K562 (cell line): ENCODE results near the gene ODAD3. TPM values are rescaled to one million over a fixed set of nuclear protein-coding genes. Genes with fewer than 3 reads are reported as not detected.
A peak's percentile ranks its signal among the peaks of the same experiment; 100 is the strongest.

Source experiments
- CBFA2T2 ChIP-seq: fragments of 450-650 bp; conservative IDR thresholded peaks from 2 replicates; pipeline ENCODE4 v1.6.1; 2017; ENCODE audit warnings: mild to moderate bottlenecking
- FOS ChIP-seq: IDR thresholded peaks from 3 replicates; pipeline ENCODE4 v1.6.1; 2011; ENCODE audit not compliant: insufficient read length; ENCODE audit errors: extremely low read depth
- FOXK2 ChIP-seq, 2 experiments: fragments of 450-650 bp; IDR thresholded peaks in 1 of 2; conservative IDR thresholded peaks in 1 of 2; 2 replicates each; pipeline ENCODE4 v1.6.1; 2016; ENCODE audit warnings: low read depth in 2 of 2, mild to moderate bottlenecking in 1 of 2
- GABPB1 ChIP-seq: sonication (generic); formaldehyde crosslinking; IDR thresholded peaks from 2 replicates; pipeline ENCODE4 v1.8.0; 2022; ENCODE audit warnings: mild to moderate bottlenecking, missing genetic modification reagents
- MCM5 ChIP-seq: fragments of 450-650 bp; IDR thresholded peaks from 2 replicates; pipeline ENCODE4 v1.6.1; 2016; ENCODE audit warnings: low read depth
- NR2C2 ChIP-seq, 2 experiments: fragments of 200-800 bp in 1 of 2; sonication (Bioruptor generic) in 1 of 2; sonication (generic) in 1 of 2; formaldehyde crosslinking in 1 of 2; IDR thresholded peaks; 2 replicates each; pipeline versions ENCODE4 v1.6.1 to v1.8.0; 2016 to 2022; ENCODE audit warnings: mild to moderate bottlenecking in 1 of 2, missing compliant biosample characterization in 1 of 2, missing genetic modification characterization in 1 of 2, missing genetic modification reagents in 1 of 2
- RAD51 ChIP-seq: fragments of 450-650 bp; IDR thresholded peaks from 2 replicates; pipeline ENCODE4 v1.7.1; 2016; ENCODE audit warnings: low read depth, mild to moderate bottlenecking, borderline replicate concordance
- ZNF589 ChIP-seq: fragments of 200-800 bp; sonication (Bioruptor generic); IDR thresholded peaks from 2 replicates; pipeline ENCODE4 v1.6.1; 2016; ENCODE audit warnings: low read depth, missing genetic modification characterization, missing compliant biosample characterization
- polyA plus RNA-seq, 8 experiments: library from polyadenylated mRNA; depleted of rRNA in 4 of 8; stranded (reverse) in 5 of 8; unstranded in 3 of 8; fragments of >200 nt; fragmentation: Nextera tagmentation in 2 of 8; fragmentation: Illumina TruSeq in 1 of 8; extraction: Ambion mirVana in 2 of 8; extraction: Trizol in 1 of 8; gene quantifications; 2 replicates each; pipeline versions ENCODE4 v1.2.1 to v1.2.3, GENCODE V29; 2011 to 2014; ENCODE audit warnings: inconsistent platforms in 1 of 8, missing spikeins in 1 of 8
- total RNA-seq, 7 experiments: library from RNA; depleted of rRNA in 6 of 7; stranded (reverse); fragments of >200 nt in 6 of 7; fragmentation: Illumina TruSeq in 2 of 7; extraction: Trizol in 2 of 7; gene quantifications; 2 replicates each; pipeline versions ENCODE4 v1.2.1 to v1.2.3, GENCODE V29; 2011 to 2021; ENCODE audit warnings: low replicate concordance in 1 of 7
- TF ChIP-seq, protein P1 (sequence below): sonication (generic); IDR thresholded peaks from 2 replicates; pipeline ENCODE4 v1.6.1; 2016

The ODAD3 gene
- total and polyA plus RNA-seq, 9 of the 15 experiments (the other 6 are each of a cell fraction or from before 2014, with no cell fraction given): 0.07 to 0.72 (median 0.14) TPM; not detected in 2

DNA sequence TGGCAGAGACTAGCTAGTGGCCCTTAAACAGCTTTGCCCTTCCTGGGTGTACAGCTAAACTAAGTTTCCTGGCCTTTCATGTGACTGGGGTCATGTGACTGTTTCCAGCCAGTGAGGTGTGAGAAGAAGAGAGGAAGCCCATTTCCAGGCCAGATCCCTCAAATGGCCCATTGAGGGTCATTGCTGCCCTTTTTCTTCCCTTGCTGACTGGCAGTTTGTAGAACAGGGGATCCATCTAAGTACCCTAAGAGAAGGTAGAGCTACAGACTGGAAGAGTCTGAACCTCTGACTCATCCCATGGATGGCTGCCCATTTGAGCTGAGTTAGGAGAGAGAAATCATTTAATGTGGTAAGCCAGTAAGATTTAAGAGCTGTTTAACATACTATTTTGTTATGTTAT is 57.7 kb downstream of the ODAD3 start (continued):
- TF ChIP-seq RAD51: peak; percentile 96
- TF ChIP-seq NR2C2 (CRISPR knock-in tag; IDR thresholded peaks at IDR 0.05): no peak
- TF ChIP-seq NR2C2 (tag; IDR thresholded peaks at IDR 0.05): 0 out of 2 replicates have a peak, but pooled peaks have one; percentile 43
- TF ChIP-seq MCM5: no peak
- peak; percentile 43 for TF ChIP-seq FOS
- TF ChIP-seq CBFA2T2: peak; percentile 84
- TF ChIP-seq GABPB1 (CRISPR knock-in tag): peak; percentile 32; the same call in 1 of the 2 replicates
- 0 out of 2 replicates have a peak, but pooled peaks have one; percentile 68 for TF ChIP-seq ZNF589 (CRISPR knock-in tag)
- TF ChIP-seq, protein P1, sequence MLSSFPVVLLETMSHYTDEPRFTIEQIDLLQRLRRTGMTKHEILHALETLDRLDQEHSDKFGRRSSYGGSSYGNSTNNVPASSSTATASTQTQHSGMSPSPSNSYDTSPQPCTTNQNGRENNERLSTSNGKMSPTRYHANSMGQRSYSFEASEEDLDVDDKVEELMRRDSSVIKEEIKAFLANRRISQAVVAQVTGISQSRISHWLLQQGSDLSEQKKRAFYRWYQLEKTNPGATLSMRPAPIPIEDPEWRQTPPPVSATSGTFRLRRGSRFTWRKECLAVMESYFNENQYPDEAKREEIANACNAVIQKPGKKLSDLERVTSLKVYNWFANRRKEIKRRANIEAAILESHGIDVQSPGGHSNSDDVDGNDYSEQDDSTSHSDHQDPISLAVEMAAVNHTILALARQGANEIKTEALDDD: 0 out of 2 replicates have a peak, but pooled peaks have one; percentile 31
- 0 out of 4 replicates have a peak, but pooled peaks of 1 of the 2 experiments have one; percentile 40 for TF ChIP-seq FOXK2 (conservative IDR thresholded peaks at IDR 0.05 in 1 of 2, IDR thresholded peaks at IDR 0.05 in 1 of 2; ENCODE audit: low read depth in 2 of 2)
